ENCODE data around the gene REC114.

REC114 gene

GRCh38 chr15:73582851-73583379 is 140.0 kb downstream of the REC114 start:
- DNase-seq, result no peak

GRCh38 chr15:73583544-73583943 is 140.6 kb downstream of the REC114 start:
- no peak for DNase-seq

- no peak for DNase-seq
These were observed 141.9 kb downstream of the REC114 start for GRCh38 chr15:73584699-73585420.

- DNase-seq, result no peak
These were observed 143.1 kb downstream of the REC114 start for GRCh38 chr15:73585871-73586654.

GRCh38 chr15:73589766-73590165 is 146.8 kb downstream of the REC114 start:
- DNase-seq, result no peak

GRCh38 chr15:73590263-73590662 is 147.3 kb downstream of the REC114 start:
- no peak for DNase-seq

- DNase-seq, result no peak
These were observed 150.5 kb downstream of the REC114 start for GRCh38 chr15:73593304-73594074.

GRCh38 chr15:73594109-73594508 is 151.1 kb downstream of the REC114 start:
- DNase-seq, result no peak

- no peak for DNase-seq
These were observed 153.2 kb downstream of the REC114 start for GRCh38 chr15:73596174-73596573.

GRCh38 chr15:73597036-73597638 is 154.2 kb downstream of the REC114 start:
- DNase-seq, result no peak

GRCh38 chr15:73598530-73599160 is 155.7 kb downstream of the REC114 start:
- DNase-seq, result no peak

- no peak for DNase-seq
These were observed 157.0 kb downstream of the REC114 start for GRCh38 chr15:73599934-73600333.

- no peak for DNase-seq
These were observed 157.7 kb downstream of the REC114 start for GRCh38 chr15:73600413-73601335.

GRCh38 chr15:73601451-73602445 is 158.8 kb downstream of the REC114 start:
- DNase-seq, result no peak

- DNase-seq, result no peak
These were observed 159.5 kb downstream of the REC114 start for GRCh38 chr15:73602446-73602843.

- DNase-seq, result no peak
These were observed 160.0 kb downstream of the REC114 start for GRCh38 chr15:73602992-73603391.

- DNase-seq, result no peak
These were observed 161.5 kb downstream of the REC114 start for GRCh38 chr15:73604477-73604876.

- no peak for DNase-seq
These were observed 162.9 kb downstream of the REC114 start for GRCh38 chr15:73605759-73606436.

- DNase-seq, result no peak
These were observed 164.4 kb downstream of the REC114 start for GRCh38 chr15:73607405-73607804.

Measured in activated gamma-delta T cell (primary cell).